GM19023 (cell line): ENCODE data around the gene MTHFD2.
"Not testable (repeated sequence)": the region's sequence is repeated elsewhere in the genome, so short reads cannot be mapped to it uniquely, and the experiment has no call there.

Experiments used
- ATAC-seq: cut with Tn5 transposase; IDR thresholded peaks from one replicate; pipeline ENCODE4 v1.9.1; 2021; ENCODE audit warnings: mild to moderate bottlenecking, moderate library complexity; ENCODE audit not compliant: unreplicated experiment

MTHFD2 gene

GRCh38 chr2:74198461-74199274, at the start of gene MTHFD2:
MTHFD2 (plus strand) TSS chr2:74198615; CDS start chr2:74198642, 27 bp downstream.
- ATAC-seq, result peak; percentile 95

- ATAC-seq, result no peak
These were observed 49.2 kb upstream of the MTHFD2 start for GRCh38 chr2:74149247-74149525.

- no peak for ATAC-seq
These were observed 48.7 kb upstream of the MTHFD2 start for GRCh38 chr2:74149570-74150319.

- no peak for ATAC-seq
These were observed 45.5 kb upstream of the MTHFD2 start for GRCh38 chr2:74152954-74153353.

- no peak for ATAC-seq
These were observed 42.6 kb upstream of the MTHFD2 start for GRCh38 chr2:74155830-74156229.

GRCh38 chr2:74162951-74163350, 35.5 kb upstream of the MTHFD2 start:
- ATAC-seq, result no peak

GRCh38 chr2:74164761-74165160, 33.7 kb upstream of the MTHFD2 start:
- no peak for ATAC-seq

- no peak for ATAC-seq
These were observed 29.7 kb upstream of the MTHFD2 start for GRCh38 chr2:74168739-74169138.

GRCh38 chr2:74174909-74175308, 23.5 kb upstream of the MTHFD2 start:
- ATAC-seq, result no peak

- ATAC-seq, result no peak
These were observed 20.7 kb upstream of the MTHFD2 start for GRCh38 chr2:74177696-74178095.

GRCh38 chr2:74178211-74179062, 20.0 kb upstream of the MTHFD2 start, which contains the start of gene MOB1A:
MOB1A (minus strand) TSS chr2:74178879; CDS start chr2:74178674, 205 bp downstream.
- ATAC-seq, result peak; percentile 82

- ATAC-seq, result peak; percentile 7
These were observed 19.2 kb upstream of the MTHFD2 start for GRCh38 chr2:74179063-74179865.

GRCh38 chr2:74181739-74182138, 16.7 kb upstream of the MTHFD2 start:
- ATAC-seq, result peak; percentile 30

- no peak for ATAC-seq
These were observed 14.5 kb upstream of the MTHFD2 start for GRCh38 chr2:74183878-74184277.

GRCh38 chr2:74186038-74186437, 12.4 kb upstream of the MTHFD2 start:
- peak; percentile 49 for ATAC-seq

- ATAC-seq, result not testable (repeated sequence)
These were observed 11.7 kb upstream of the MTHFD2 start for GRCh38 chr2:74186706-74187105.

- ATAC-seq, result no peak
These were observed 10.3 kb upstream of the MTHFD2 start for GRCh38 chr2:74188018-74188601.

- ATAC-seq, result no peak
These were observed 9.7 kb upstream of the MTHFD2 start for GRCh38 chr2:74188696-74189095.

GRCh38 chr2:74191596-74192380, 6.6 kb upstream of the MTHFD2 start:
- ATAC-seq, result no peak
